Measurements from ENCODE around the gene RTN4R.

DNA sequence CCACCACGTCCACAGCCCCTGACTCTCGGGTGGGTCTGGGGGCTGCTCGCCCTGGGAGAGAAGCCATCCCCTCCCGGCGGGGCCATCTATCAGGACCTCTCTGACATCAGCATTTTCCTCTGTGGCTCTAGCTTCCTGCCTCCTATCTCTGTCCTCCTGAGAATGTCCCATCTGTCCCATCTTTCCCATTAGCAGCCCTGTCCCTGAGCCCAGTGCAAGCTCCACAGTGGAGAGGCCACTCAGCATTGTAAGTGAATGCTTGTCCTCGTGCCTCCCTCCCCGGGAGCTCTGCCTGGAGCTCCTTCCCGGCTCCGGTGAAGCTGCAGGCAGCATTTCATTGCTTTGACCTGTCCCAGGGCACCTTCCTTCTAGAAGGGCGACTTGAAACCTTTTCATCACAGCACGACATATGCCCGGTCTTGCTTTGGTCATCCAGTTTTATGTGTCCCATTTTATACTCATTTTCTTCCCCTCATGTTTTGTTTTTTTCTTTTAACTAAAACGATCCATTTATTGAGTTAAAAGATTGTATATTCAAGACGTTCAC is 49.7 kb downstream of the RTN4R start:
- TF ChIP-seq, protein P1, sequence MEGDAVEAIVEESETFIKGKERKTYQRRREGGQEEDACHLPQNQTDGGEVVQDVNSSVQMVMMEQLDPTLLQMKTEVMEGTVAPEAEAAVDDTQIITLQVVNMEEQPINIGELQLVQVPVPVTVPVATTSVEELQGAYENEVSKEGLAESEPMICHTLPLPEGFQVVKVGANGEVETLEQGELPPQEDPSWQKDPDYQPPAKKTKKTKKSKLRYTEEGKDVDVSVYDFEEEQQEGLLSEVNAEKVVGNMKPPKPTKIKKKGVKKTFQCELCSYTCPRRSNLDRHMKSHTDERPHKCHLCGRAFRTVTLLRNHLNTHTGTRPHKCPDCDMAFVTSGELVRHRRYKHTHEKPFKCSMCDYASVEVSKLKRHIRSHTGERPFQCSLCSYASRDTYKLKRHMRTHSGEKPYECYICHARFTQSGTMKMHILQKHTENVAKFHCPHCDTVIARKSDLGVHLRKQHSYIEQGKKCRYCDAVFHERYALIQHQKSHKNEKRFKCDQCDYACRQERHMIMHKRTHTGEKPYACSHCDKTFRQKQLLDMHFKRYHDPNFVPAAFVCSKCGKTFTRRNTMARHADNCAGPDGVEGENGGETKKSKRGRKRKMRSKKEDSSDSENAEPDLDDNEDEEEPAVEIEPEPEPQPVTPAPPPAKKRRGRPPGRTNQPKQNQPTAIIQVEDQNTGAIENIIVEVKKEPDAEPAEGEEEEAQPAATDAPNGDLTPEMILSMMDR (IDR thresholded peaks at IDR 0.05): no peak
- TF ChIP-seq POLR2A (IDR thresholded peaks at IDR 0.05) (no peak), POLR2AphosphoS5 (IDR thresholded peaks at IDR 0.05; ENCODE audit: insufficient read depth in 1 of 2, low read depth in 1 of 2) (no peak)
